ENCODE data around the gene CX3CR1. TPM values are rescaled to one million over a fixed set of nuclear protein-coding genes. Genes with fewer than 3 reads are reported as not detected.

The CX3CR1 gene
- total and polyA plus RNA-seq, 2 of the 4 experiments (the other 2 are of a cell fraction) = not detected

DNA sequence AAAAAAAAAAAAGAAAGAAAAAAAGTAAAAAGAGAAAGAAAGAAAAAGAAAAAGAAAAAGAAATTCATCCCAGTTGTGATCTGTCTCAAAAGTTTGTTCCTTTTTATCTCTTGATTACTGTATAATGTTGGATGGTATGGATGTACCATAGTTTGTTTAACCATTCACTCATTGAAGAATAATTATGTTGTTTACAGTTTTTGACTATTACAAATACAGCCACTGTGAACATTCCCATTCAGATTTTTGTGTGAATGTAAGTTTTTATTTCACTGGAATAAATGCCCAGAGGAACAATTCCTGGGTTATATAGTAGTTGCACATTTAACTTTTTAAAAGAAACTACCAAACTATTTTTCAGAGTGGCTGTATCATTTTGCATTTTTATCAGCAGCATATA is 39.4 kb upstream of the CX3CR1 start:
- Histone ChIP-seq H3K36me3 (ENCODE audit: control insufficient read depth, insufficient read depth, low read length) (no peaks in the 10 kb centered on the region), H3K14ac (replicated peaks; ENCODE audit: low read depth, low read length) (no peak overlapping the region), H2BK20ac (ENCODE audit: low read depth, low read length) (no peak overlapping the region), H3K18ac (ENCODE audit: low read depth, low read length) (no peak overlapping the region), H3K9me1 (ENCODE audit: insufficient read depth, low read length) (no peaks in the 10 kb centered on the region), H4K20me1 (ENCODE audit: insufficient read depth, low read length) (no peaks in the 10 kb centered on the region), H3K4me3 (ENCODE audit: insufficient read depth, low read depth, low read length) (no peak overlapping the region), H3K9me3 (ENCODE audit: control insufficient read depth, insufficient read depth, low read length) (no peaks in the 10 kb centered on the region), H4K91ac (ENCODE audit: insufficient read depth, low read depth, low read length) (no peak overlapping the region), H3K4ac (ENCODE audit: low read depth, low read length) (no peak overlapping the region), H4K8ac (ENCODE audit: low read depth in 2 of 2, low read length in 2 of 2) (no peak overlapping the region), H3K4me2 (ENCODE audit: low read depth, low read length) (no peak overlapping the region), H3K9ac (ENCODE audit: low read depth, low read length) (no peak overlapping the region), H3K79me1 (ENCODE audit: low read depth in 1 of 2, low read length in 2 of 2) (no peaks in the 10 kb centered on the region), H2BK5ac (ENCODE audit: low read depth, low read length, poor library complexity, severe bottlenecking) (no peak overlapping the region), H2BK15ac (ENCODE audit: low read depth, low read length) (no peak overlapping the region), H2AK5ac (ENCODE audit: low read depth, low read length) (no peak overlapping the region), H3K56ac (ENCODE audit: extremely low read depth, insufficient read depth, low read length) (no peak overlapping the region), H4K5ac (ENCODE audit: low read depth, low read length) (no peak overlapping the region), H3K27me3 (ENCODE audit: control insufficient read depth, insufficient read depth, low read length) (no peaks in the 10 kb centered on the region), H3K23ac (ENCODE audit: low read depth, low read length) (no peak overlapping the region), H2AFZ (replicated peaks; ENCODE audit: low read length, poor library complexity) (no peak overlapping the region), H2BK120ac (ENCODE audit: low read depth, low read length) (no peak overlapping the region), H3K4me1 (ENCODE audit: control insufficient read depth, insufficient read depth, low read length) (no peaks in the 10 kb centered on the region), H2AK9ac (replicated peaks; ENCODE audit: low read depth, low read length, poor library complexity) (no peak overlapping the region), H3K27ac (ENCODE audit: insufficient read depth, low read length) (no peak overlapping the region)
- intact Hi-C loops (cut with micrococcal nuclease) = no loop called here
- BruUV-seq (replicated peaks) = no TSS peak
- ChIA-PET POLR2A (ENCODE audit: unreplicated experiment) (interaction anchor here (0.6 kb wide), 1 partner anchor 212 kb away, joined by 10 read pairs; no protein-coding TSS in a partner anchor), CTCF (no interaction called here)
- ATAC-seq (ENCODE audit: low read depth) = no peak
- no peak for DNase-seq
- dilution Hi-C loops (cut with HindIII; ENCODE audit: low sequenced_read_pairs, unreplicated experiment) = no loop called here
- in situ Hi-C loops (cut with MboI; ENCODE audit: low sequenced_read_pairs) = no loop called here
- TF ChIP-seq MAZ (IDR thresholded peaks at IDR 0.05; ENCODE audit: borderline replicate concordance, low read depth, low read length) (no peak), RFX5 (IDR thresholded peaks at IDR 0.05; ENCODE audit: low read depth, low read length) (no peak), POLR2A (IDR thresholded peaks at IDR 0.05; ENCODE audit: low read depth, low read length) (no peak), USF2 (IDR thresholded peaks at IDR 0.05; ENCODE audit: low read depth, low read length) (no peak), RCOR1 (IDR thresholded peaks at IDR 0.05; ENCODE audit: insufficient replicate concordance, low read length) (no peak), MAFK (IDR thresholded peaks at IDR 0.05; ENCODE audit: low read depth, low read length) (no peak), NFE2L2 (IDR thresholded peaks at IDR 0.05; ENCODE audit: low read depth, low read length) (no peak), SMC3 (IDR thresholded peaks at IDR 0.05; ENCODE audit: low read depth, low read length) (no peak), CTCF (conservative IDR thresholded peaks at IDR 0.05; ENCODE audit: low read depth, low read length) (no peak), ELK1 (IDR thresholded peaks at IDR 0.05; ENCODE audit: borderline replicate concordance, low read depth, low read length) (no peak), RAD21 (IDR thresholded peaks at IDR 0.05; ENCODE audit: low read length) (no peak), BHLHE40 (IDR thresholded peaks at IDR 0.05; ENCODE audit: low read depth, low read length) (no peak)
